Measurements from ENCODE around the gene LCN9. TPM values are rescaled to one million over a fixed set of nuclear protein-coding genes. Genes with fewer than 3 reads are reported as not detected.

Gene LCN9
- total RNA-seq, 1 donor from 2014 or later, result not detected

DNA sequence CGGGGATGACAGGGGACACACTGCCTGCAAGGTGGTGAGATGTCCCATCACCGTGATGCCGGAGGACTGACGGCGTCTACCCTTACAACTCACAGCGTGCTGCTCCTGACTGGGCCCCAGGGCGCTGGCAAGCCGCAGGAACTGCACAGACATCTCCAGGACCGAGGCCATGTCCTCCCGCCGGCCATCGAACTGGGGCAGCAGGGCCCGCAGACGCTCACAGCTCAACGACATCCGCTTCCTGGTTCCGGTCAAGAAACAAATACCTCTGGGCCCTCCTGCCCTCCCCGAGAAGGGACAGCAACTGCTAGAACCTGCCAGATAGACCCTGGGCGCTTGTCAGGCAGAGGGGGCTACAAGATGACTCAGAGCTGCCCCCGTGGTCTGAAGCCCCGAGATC is 35.1 kb downstream of the LCN9 start:
- no peak for DNase-seq (ENCODE audit: low spot score)

DNA sequence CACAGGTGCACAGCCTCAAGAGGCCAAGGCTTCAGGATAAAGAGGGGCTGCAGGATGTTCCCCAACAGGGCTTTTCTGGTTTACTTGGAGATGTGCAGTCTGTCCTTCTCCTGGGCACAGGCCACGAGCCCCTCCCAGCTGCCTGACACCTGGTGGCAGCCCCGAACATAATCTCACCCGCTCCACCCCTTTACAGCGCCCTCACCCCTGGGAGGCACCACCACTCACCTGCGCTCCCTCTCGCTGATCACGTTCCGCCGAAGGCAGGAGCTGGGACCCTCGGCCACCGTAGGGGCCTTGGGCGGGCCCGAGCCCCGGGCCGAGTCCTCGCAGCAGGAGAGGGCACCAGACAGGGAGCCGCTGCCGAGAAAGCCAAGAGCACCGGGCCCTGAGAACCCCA is 35.7 kb downstream of the LCN9 start:
- DNase-seq (ENCODE audit: low spot score), result no peak

DNA sequence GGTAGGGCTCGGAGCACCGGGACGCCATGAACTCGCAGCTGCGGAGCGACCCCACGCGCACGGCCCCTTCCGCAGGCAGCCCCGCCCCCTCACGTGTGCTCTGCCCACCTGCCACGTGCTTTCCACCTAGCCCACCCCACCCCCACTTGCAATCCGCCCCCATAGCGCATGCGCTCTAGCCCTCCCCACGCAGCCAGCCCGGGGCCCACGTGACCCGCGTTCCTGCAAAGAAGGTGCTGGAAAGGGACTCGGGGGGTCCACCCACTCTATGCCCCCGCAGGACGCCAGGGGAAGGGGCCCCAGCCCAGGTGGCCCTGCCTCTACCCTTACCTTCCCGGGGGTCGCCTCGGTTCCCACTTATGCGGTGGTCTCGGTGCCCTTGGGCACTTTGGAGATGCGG is 36.3 kb downstream of the LCN9 start, which contains the start of gene SOHLH1:
SOHLH1 (minus strand) TSS at position 42 of the 400 bp plus-strand sequence; CDS start at position 28, 14 bp downstream.
- no peak for DNase-seq (ENCODE audit: low spot score)

DNA sequence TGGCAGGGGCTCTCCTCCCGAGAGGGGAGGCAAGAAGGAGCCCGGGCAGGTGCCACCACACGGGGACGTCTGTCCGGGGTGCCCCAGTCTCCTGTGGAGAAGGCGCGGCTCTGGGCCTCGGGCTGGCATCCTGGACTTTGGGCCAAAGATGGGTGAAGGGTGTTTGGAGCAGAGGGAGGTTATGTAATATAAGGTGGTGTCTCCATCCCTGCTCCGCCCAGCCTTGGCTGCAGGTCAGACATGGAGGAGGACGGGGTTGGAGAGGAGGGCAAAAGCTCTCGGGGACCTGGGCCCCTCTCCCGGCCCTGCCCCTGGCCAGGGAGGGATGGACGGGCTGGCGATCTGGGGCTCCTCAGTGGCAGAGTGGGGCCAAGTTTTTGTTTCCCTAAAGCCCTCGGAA is 37.4 kb downstream of the LCN9 start:
- no peak for DNase-seq (ENCODE audit: low spot score)

DNA sequence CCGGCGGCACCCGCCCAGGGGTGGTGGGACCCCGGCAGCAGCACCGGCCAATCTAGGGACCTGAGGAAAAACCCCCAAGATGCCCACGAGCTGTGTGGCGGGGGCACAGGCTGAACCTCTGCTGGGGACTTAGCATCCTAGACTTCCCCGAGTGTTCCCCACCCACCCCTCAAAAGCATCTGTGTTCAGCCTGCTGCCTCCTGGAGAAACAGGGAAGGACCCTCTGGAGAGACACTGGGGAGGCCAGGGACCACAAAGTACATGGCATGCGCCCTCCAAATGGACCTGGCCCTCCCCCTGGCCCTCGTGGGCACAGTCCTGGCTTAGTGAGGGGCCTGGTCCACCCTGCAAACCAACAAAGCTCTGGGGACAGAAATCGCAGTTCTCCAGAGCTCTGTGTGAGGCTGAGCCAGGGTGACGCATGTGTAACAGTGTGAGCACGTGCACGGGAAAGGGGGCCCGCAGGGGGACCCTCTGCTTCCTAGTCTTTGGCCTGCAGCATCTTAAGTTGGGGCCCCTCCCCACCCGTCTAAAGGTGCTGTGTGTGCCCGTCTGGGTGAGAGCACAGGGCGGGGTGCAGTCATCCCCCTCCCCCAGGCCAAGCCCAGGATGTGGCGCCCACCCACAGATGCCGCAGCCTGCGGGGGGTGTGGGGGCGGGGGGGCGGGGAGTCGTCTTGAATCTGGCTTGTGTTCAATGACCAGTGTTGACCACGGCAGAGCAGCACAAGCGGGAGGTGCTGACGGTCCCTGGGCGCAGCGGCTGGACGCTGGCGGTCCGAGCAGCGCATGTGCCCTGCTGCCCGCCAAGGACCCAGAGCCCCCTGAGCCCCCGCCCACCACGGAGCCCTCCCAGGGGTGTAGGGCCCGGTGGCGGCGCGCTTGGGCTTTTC is 38.2 kb downstream of the LCN9 start:
- peak; percentile 8 for DNase-seq (ENCODE audit: low spot score)

DNA sequence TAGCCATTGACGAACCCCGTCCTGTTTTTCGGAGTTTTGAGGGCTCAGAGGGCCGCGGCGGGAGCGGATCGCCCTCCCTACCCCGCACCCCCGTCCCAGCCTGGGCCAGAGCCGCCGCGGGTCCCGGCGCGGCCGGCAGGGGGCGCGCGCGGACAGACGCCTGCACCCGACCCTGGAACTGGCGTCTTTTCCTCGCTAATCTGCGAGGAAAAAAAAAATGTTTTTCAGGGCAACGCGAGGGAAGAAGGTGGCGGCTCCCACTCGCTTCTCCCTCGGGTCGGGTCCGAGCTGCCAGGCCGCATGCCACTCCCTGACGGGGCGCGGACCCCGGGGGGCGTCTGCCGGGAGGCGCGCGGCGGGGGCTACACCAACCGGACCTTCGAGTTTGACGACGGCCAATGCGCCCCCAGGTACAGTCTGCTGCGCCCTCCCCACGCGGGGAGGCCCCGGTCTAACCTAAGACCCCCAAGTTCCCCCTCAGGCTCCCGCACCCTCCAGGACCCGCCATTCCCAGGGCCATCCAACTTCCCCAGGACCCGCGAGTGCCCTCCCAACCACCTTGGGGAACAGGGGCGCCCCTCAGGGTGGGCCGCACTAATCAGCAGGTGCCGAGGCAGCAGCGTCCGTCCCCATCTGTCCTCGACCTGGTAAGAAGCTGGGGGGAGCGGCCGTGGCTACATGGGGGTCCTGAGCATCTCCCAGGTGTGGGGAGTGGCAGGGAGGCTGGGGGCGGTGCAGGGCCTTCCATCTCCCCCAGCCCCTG is 39.0 kb downstream of the LCN9 start, which contains the start of gene KCNT1:
KCNT1 (plus strand) TSS at position 227 of the 763 bp plus-strand sequence; CDS start at position 301, 74 bp downstream.
- DNase-seq (ENCODE audit: low spot score), result peak; percentile 29

DNA sequence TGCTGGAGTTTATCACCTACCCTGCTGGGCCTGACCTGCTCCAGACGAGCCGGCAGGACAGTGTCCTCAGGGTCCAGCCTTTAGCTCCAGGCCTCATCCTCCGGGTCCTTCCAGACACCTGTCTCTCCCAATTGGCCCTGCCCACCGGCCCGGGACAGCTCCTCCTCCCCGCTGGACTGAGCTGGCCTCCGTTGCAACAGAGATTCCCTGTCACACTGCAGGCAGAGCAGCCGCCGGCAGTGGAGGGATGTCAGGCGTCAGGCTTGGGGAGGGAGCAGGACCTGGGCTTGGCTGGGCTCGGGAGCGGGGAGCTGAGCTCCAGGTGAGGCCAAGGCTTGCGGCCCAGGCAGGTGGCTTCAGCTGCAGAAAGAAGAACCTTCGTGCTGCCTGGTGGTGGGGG is 40.6 kb downstream of the LCN9 start:
- DNase-seq (ENCODE audit: low spot score), result no peak

DNA sequence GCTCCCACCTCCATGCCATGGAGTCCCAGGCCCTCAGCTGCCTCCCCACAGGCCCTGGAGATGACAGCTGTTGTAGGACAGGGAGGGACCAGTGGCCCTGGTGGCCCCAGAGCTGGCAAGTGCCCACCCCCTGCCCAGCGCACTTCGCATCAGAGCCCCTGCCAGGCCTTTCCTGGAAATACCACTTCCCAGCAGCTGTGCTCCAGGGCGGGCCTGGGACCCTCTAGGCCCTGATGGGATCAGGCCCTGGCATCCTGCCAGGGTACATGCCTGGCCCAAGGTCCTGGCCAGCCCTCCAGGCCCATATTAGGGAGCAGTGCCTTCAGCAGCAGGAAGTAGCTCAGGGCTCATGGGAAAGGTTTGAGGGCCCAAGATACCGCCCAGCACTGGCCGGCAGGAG is 41.4 kb downstream of the LCN9 start:
- peak; percentile 46 for DNase-seq (ENCODE audit: low spot score)

DNA sequence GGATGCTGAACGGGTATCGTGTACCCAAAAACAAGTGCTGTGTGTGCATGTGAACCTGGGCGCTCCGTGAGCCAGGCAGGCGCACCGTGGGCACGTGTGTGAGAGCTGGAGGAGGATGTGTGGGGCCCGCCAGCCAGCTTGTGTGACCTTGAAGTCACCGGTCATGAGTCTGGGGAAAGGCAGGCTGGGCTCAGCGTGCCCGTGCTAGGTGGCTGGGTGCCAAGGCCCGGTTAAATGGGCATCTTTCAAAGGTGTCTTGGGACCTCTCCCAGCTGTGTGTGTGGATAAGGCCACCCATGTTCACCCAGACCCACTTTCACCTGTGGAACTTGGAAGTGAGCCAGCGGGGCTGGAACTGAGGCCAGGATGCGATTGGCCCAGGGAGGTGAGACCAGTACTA is 42.3 kb downstream of the LCN9 start:
- no peak for DNase-seq (ENCODE audit: low spot score)

DNA sequence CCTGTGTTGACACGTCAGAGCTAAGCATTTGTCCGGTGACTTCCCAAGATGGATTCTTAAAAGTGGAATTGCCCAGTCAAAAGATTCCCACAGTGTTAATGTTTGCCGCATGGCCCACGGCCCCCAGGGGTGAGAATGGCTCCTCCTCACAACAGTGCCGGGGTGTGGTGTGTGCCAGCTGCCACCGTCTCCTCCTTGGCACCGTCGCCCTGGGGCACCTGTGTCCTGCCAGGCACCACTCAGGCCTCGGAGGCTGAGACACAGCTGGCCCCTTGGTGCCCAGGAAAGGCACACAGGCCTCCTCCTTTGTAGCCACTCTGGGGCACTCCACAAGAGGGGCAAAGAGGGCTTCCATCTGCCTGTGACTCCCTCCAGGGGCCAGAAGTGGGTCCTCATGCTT is 43.2 kb downstream of the LCN9 start:
- no peak for DNase-seq (ENCODE audit: low spot score)

DNA sequence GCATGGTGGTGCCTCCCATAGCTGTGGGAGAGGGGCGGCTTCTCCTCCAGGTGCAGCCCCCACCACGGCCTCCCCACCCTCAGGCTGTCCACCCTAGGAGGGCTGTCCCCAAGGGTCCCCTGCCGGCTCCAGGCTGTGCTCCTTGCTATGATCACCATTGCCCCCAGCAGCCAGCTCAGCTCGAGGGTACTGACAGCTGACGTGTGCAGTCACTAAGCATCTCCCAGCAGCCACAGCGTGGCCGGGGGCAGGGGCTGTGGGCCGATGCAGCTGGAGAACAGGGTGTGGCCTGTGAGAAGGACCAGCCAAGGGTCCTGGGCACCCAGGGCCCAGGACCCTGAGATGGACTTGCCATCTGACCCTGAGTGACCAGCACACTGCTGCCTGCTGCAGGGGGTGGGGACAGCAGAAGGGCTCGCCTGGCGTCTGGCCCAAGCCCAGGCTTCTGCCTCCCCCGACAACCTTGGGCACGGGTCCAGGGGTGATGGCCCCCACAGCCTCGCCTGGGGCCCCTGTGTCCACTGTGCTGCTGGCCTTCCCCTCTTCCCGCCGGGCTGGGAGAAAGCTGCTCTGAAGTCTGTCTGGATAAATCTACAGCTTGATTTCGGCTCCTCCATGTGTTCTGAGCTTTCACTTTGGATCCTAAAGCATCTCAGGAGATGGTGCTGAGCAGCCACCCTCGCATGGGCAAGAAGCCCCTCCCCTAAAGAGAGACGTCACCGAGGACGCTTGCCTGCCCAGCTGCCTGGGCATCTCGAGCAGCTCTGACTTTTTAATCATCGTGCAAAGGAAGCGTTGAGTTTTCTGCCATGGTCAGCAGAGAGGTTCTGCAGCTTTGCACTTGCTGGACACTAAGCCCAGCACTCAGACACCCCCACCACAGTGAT is 44.4 kb downstream of the LCN9 start:
- DNase-seq (ENCODE audit: low spot score), result no peak

DNA sequence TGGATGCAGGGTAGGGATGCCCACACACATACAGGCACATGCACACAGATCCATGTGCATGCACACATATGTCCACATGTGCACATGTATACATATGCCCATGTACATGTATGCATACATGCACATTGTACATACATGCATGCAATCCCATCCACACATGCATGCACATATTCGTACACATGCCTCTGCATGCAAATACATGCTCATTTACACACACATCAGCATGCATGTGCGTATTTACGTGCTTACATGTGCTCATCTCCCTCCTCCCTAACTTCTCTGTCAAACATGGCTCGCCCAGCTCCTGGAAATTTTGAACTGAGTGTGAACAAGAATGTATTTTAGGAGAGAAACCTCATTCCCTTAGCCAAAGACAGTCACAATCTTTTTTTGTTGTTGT is 45.1 kb downstream of the LCN9 start:
- DNase-seq (ENCODE audit: low spot score), result no peak

DNA sequence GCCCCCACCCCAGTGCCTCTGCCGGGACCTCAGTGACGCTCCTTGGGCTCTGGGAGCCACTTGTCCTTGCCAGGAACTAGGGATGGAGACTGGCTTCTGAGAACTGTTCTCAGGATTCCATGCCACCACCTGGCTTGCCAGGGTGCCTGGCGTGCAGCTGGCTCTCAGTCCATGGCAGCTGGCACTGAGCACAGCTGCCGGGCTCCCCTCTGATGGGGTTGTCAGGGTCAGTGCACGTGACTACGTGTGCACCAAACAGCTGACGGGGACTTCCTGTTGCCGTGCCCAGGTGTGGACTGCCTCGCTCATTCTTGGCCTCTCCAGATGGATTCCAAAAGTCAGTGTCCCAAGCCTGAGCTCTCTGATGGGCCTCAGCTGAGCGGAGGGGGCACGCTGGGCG is 48.3 kb downstream of the LCN9 start:
- no peak for DNase-seq (ENCODE audit: low spot score)

DNA sequence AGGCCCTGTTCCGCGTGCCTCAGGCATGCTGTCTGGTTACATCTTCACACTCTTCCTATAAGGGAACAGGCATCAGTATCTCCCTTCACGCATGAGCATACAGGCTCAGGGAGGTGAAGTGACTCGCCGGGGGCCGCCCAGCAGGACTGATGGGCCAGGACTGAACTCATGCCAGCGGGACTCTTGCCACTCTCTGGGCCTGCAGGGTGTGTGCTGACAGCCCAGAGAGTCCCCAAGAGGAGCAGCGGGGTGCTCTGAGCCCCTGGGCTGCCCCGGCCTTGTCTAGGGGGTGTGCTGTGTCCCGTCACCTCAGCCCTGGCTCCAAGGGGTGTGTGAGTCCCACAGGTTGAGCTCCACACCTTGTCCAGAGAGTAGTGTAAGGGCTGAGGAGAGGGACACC is 48.8 kb downstream of the LCN9 start:
- no peak for DNase-seq (ENCODE audit: low spot score)

DNA sequence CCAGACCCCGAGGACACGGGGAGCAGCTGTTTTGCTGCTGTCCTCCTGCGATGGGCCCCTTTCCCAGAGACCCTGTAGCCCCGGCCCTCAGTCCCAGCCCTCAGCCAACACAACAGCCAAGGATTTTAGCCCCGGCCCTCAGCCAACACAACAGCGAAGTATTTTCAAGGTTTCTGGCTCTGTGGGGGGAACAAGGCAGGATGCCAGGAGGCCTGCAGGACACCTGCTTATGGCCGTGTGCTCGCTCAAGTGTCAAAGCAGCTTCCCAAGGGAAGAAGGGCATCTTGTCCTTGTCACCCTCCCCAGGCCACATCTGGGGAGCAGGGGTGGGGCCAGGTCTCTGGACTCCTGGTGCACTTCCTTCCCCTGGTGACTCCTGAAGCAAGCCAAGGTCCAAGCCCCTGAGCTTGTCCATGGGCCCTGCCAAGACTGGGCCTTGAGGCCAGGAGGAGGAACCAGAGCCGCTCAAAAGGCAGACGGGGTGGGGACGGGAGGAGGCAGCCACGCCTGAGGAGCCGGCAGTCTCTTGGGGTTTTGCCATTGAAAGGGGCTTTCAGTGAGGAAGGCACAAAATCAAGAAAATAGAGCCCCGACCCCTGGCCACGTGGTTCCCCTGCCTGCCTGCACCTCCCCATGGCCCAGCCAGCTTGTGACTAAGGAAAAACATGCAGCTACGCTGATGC is 49.6 kb downstream of the LCN9 start:
- DNase-seq (ENCODE audit: low spot score), result no peak

DNA sequence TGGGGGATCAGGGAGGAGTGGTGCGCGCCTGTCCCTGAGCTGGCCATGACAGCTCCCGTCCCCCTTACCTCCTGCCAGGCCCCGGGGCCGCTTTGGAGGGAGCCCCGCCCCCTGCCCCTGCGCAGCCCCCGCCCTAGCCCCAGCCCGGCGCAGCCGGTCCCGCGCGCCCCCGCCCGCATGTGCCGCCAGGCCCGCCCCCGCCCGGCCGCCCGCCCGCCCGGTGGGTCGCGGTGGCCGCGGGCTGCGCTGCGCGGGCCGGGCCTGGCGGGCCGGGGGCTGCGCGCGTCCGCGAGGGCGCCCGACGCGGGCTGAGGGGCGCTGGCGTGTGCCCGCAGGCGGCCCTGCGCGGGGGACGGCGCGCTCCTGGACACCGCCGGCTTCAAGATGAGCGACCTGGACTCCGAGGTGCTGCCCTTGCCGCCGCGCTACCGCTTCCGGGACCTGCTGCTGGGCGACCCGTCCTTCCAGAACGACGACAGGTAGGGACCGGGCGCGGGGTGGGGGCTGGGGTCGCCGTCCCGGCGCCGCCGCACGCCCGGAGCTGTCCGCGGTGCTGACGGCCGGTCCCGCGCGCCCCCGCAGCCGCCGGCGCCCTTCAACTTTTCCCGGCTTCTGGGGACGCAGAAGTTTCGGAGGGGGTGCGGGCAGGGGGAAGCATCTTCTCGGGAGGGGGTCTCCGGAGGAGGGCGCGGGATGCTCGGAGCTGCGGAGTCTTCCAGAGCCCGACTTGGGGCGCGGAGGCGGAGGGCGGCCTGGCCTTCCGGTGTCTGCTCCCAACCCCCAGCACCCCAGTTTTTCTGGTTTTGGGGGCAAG is 51.3 kb downstream of the LCN9 start:
- no peak for DNase-seq (ENCODE audit: low spot score)

DNA sequence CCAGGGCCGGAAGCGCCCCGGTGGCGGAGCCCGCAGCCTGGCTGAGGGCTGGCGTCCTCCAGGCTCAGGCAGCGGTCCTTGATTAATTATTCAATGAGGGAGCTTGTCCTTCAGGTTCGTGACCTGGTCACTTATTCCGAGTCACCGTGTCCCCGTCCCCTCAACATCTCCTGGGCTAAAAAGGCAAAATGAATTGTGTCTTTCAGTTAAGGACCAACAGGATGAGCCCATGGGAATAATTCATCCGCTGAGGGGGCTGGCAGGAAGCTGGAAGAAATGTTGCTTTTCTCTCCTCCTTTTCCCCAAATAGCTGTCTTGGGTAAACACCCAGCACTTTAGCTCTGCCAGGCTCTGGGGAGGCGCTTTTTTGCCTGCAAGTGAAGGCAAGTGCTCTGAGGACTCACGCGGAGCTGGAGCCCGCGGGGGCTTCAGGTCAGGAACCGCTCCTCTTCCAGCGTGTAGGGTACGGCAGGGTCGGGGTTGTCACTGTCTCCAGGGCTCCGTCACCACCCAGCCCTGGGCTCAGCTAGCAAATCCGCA is 52.0 kb downstream of the LCN9 start:
- DNase-seq (ENCODE audit: low spot score), result no peak

DNA sequence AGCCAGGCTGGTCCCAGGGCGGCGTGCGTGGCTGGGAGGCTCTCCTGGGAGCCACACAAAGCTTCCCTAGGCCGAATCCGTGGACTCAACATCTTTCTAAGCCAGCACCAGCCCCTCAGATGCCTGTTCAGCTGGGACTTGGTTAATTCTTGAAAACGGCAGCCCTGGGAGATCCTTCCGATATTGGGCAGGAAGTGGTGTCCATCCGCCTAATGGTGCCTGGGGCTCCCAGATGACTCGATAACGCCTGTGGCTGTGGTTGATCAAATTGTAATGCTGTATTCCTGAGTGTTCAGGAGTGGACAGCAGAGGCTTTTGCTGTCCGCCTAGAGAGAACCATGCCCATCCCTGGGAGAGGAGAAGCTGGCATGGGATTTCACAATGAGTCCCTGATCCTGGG is 52.9 kb downstream of the LCN9 start:
- DNase-seq (ENCODE audit: low spot score), result no peak

Measured in umbilical cord (tissue), 2 donors.